PFSK-1 (cell line): ENCODE measurements around the gene TCF12.

Experiments used
- FOXP2 ChIP-seq: optimal IDR thresholded peaks from 2 replicates; pipeline ENCODE3; 2011; ENCODE audit warnings: borderline replicate concordance, control low read depth, inconsistent platforms; ENCODE audit not compliant: insufficient read depth; ENCODE audit errors: extremely low read length, extremely low read depth
- POLR2AphosphoS5 ChIP-seq: IDR thresholded peaks from 2 replicates; pipeline ENCODE4 v1.6.1; 2012; ENCODE audit warnings: low read depth, mild to moderate bottlenecking, control low read depth, low read length, moderate library complexity
- SIN3A ChIP-seq: IDR thresholded peaks from 2 replicates; pipeline ENCODE4 v1.6.1; 2012; ENCODE audit warnings: mild to moderate bottlenecking, low read length, moderate library complexity, borderline replicate concordance; ENCODE audit not compliant: insufficient read depth
- TAF1 ChIP-seq: IDR thresholded peaks from 2 replicates; pipeline ENCODE4 v1.6.1; 2012; ENCODE audit warnings: low read length, control low read depth, borderline replicate concordance; ENCODE audit not compliant: insufficient read depth
- TF ChIP-seq, protein P1 (sequence below), 2 experiments: IDR thresholded peaks; 2 replicates each; pipeline versions ENCODE4 v1.6.1 to v1.8.0; 2011 to 2012; ENCODE audit warnings: low read depth in 2 of 2, low read length in 2 of 2, control low read depth in 1 of 2, inconsistent platforms in 1 of 2, mild to moderate bottlenecking in 1 of 2, moderate library complexity in 1 of 2; ENCODE audit not compliant: insufficient read depth in 1 of 2

Gene TCF12

DNA sequence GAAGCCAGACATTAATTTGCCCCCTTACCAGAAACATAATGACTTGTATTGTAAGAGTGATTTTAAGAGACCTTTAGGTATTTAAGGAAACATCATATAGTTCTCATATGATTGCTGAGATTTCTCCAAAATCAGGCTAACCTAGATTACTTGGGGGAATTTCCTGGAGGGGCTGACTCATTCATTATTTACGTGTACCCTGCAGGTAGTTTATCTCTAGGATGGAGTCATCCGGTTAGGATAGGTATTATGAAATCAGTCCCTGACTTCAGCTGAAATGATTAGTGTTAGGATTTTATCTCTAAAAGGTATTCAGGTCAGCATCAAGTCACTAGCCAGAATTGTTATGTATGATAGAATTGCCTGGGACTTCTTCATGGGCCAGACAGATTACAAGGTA is 97.5 kb downstream of the TCF12 start:
- no peak for TF ChIP-seq SIN3A
- TF ChIP-seq, protein P1, sequence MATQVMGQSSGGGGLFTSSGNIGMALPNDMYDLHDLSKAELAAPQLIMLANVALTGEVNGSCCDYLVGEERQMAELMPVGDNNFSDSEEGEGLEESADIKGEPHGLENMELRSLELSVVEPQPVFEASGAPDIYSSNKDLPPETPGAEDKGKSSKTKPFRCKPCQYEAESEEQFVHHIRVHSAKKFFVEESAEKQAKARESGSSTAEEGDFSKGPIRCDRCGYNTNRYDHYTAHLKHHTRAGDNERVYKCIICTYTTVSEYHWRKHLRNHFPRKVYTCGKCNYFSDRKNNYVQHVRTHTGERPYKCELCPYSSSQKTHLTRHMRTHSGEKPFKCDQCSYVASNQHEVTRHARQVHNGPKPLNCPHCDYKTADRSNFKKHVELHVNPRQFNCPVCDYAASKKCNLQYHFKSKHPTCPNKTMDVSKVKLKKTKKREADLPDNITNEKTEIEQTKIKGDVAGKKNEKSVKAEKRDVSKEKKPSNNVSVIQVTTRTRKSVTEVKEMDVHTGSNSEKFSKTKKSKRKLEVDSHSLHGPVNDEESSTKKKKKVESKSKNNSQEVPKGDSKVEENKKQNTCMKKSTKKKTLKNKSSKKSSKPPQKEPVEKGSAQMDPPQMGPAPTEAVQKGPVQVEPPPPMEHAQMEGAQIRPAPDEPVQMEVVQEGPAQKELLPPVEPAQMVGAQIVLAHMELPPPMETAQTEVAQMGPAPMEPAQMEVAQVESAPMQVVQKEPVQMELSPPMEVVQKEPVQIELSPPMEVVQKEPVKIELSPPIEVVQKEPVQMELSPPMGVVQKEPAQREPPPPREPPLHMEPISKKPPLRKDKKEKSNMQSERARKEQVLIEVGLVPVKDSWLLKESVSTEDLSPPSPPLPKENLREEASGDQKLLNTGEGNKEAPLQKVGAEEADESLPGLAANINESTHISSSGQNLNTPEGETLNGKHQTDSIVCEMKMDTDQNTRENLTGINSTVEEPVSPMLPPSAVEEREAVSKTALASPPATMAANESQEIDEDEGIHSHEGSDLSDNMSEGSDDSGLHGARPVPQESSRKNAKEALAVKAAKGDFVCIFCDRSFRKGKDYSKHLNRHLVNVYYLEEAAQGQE (IDR thresholded peaks at IDR 0.05; ENCODE audit: insufficient read depth in 1 of 2, low read depth in 2 of 2, low read length in 2 of 2), result no peak
- no peak for TF ChIP-seq POLR2AphosphoS5
- TF ChIP-seq FOXP2, result no peak
- no peak for TF ChIP-seq TAF1

- TF ChIP-seq TAF1 (no peak), FOXP2 (no peak), SIN3A (no peak), POLR2AphosphoS5 (no peak)
- TF ChIP-seq, protein P1 (IDR thresholded peaks at IDR 0.05; ENCODE audit: insufficient read depth in 1 of 2, low read depth in 2 of 2, low read length in 2 of 2), result no peak
Measured at GRCh38 chr15:57017024-57017423, 98.6 kb downstream of the TCF12 start.

GRCh38 chr15:57018151-57018550 is 99.7 kb downstream of the TCF12 start:
- no peak for TF ChIP-seq POLR2AphosphoS5
- TF ChIP-seq TAF1, result no peak
- TF ChIP-seq, protein P1 (IDR thresholded peaks at IDR 0.05; ENCODE audit: insufficient read depth in 1 of 2, low read depth in 2 of 2, low read length in 2 of 2), result no peak
- no peak for TF ChIP-seq FOXP2
- no peak for TF ChIP-seq SIN3A

DNA sequence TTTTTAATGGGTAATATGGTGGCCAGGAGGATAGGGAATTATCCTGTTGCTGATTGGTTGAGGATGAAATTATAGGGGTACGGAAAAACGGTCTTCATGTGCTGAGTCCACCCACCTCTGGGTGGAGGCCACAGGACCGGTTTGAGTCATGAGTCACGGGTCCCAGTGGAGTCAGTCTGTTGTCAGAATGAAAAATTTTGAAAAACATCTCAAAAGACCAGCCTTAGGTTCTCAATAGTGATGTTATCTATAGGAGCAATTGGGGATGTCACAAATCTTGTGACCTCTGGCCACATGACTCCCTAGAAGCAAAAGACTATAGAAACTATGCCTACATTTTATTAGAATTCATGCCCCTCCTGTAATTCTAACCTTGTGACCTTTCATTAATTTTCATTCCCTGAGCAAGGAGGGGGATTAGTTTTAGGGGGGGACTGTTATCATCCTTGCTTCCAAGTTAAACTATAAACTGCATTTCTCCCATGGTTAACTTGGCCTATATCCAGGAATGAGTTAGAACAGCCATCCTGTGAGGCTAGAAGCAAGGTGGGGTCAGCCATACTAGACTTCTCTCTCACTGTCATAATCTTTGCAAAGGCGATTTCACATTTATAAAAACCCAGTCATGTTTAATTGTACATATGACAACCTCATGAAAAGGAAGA is 101.2 kb downstream of the TCF12 start:
- TF ChIP-seq TAF1 (0 out of 2 replicates have a peak, but pooled peaks have one; percentile 31), FOXP2 (no peak), SIN3A (no peak), POLR2AphosphoS5 (no peak)
- TF ChIP-seq, protein P1 (IDR thresholded peaks at IDR 0.05; ENCODE audit: insufficient read depth in 1 of 2, low read depth in 2 of 2, low read length in 2 of 2), result no peak
